ENCODE results near the gene NHLRC1.

NHLRC1 gene

DNA sequence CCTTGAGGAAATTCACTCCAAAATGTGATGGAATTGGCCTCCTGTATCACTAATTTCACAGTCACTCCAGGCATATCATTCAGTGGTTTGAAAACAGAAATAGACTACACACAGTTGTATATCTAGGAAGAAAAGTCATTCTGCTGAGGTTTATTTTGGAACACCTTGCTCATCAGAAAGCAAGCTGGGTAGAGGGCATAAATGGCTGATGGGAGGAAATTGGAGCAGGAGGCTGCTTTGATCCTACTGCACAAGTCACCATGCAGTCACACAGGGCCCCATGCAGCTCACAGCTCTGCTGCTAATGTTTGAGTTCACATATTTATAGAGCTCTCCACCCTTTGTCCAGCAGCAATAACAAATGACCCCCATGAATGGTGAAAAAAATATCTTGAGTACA lies 12.3 kb downstream of the NHLRC1 start:
- no peak for TF ChIP-seq EZH2phosphoT487 (conservative IDR thresholded peaks at IDR 0.05; ENCODE audit: low read length)
- Histone ChIP-seq H3K27me3 (ENCODE audit: low read length) (peaks cover 4% of the 10 kb centered on the region; the same call in 1 of the 2 replicates), H4K20me1 (ENCODE audit: low read depth, low read length) (no peaks in the 10 kb centered on the region), H3K4me3 (ENCODE audit: insufficient read depth, low read length, poor library complexity, severe bottlenecking) (no peak overlapping the region), H3K36me3 (ENCODE audit: low read length) (no peaks in the 10 kb centered on the region), H2AFZ (ENCODE audit: low read depth, low read length, severe bottlenecking) (no peak overlapping the region), H3K9ac (ENCODE audit: low read length) (no peak overlapping the region), H3K4me2 (ENCODE audit: low read depth, low read length, poor library complexity, severe bottlenecking) (no peak overlapping the region), H3K27ac (ENCODE audit: low read depth, low read length) (no peak overlapping the region), H3F3A (ENCODE audit: insufficient read depth) (no peaks in the 10 kb centered on the region), H3K9me2 (replicated peaks; ENCODE audit: insufficient read depth, low read length) (no peaks in the 10 kb centered on the region), H3K79me2 (ENCODE audit: insufficient read depth, low read length) (no peaks in the 10 kb centered on the region), H3K9me3 (ENCODE audit: insufficient read depth, low read length) (peaks cover 6% of the 10 kb centered on the region)

DNA sequence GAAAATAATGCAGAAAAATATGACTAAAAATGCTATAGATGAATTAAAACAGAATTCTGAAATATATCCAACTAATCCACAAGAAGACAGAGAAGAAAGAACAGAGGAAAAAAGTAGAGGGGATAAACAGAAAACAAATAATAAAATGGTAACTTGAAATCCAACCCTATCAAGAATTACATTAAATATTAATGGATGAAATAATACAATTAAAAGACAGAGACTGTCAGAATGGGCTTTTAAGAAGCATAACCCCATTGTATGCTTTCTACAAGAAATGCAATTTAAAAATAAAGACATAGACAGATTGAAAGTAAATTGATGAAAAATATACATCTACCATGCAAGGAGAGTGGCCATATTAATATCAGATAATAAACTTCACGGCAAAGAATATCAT lies 15.4 kb downstream of the NHLRC1 start:
- Histone ChIP-seq H3K9ac (ENCODE audit: low read length) (no peak overlapping the region), H3K9me3 (ENCODE audit: insufficient read depth, low read length) (peaks cover 6% of the 10 kb centered on the region), H4K20me1 (ENCODE audit: low read depth, low read length) (no peaks in the 10 kb centered on the region), H3K79me2 (ENCODE audit: insufficient read depth, low read length) (no peaks in the 10 kb centered on the region), H3K27me3 (ENCODE audit: low read length) (peaks cover 4% of the 10 kb centered on the region; the same call in 1 of the 2 replicates), H3F3A (ENCODE audit: insufficient read depth) (no peaks in the 10 kb centered on the region), H3K9me2 (replicated peaks; ENCODE audit: insufficient read depth, low read length) (no peaks in the 10 kb centered on the region), H3K4me3 (ENCODE audit: insufficient read depth, low read length, poor library complexity, severe bottlenecking) (no peak overlapping the region), H2AFZ (ENCODE audit: low read depth, low read length, severe bottlenecking) (no peak overlapping the region), H3K4me2 (ENCODE audit: low read depth, low read length, poor library complexity, severe bottlenecking) (no peak overlapping the region), H3K36me3 (ENCODE audit: low read length) (no peaks in the 10 kb centered on the region), H3K27ac (ENCODE audit: low read depth, low read length) (no peak overlapping the region)
- no peak for TF ChIP-seq EZH2phosphoT487 (conservative IDR thresholded peaks at IDR 0.05; ENCODE audit: low read length)
- TF ChIP-seq, protein P1, sequence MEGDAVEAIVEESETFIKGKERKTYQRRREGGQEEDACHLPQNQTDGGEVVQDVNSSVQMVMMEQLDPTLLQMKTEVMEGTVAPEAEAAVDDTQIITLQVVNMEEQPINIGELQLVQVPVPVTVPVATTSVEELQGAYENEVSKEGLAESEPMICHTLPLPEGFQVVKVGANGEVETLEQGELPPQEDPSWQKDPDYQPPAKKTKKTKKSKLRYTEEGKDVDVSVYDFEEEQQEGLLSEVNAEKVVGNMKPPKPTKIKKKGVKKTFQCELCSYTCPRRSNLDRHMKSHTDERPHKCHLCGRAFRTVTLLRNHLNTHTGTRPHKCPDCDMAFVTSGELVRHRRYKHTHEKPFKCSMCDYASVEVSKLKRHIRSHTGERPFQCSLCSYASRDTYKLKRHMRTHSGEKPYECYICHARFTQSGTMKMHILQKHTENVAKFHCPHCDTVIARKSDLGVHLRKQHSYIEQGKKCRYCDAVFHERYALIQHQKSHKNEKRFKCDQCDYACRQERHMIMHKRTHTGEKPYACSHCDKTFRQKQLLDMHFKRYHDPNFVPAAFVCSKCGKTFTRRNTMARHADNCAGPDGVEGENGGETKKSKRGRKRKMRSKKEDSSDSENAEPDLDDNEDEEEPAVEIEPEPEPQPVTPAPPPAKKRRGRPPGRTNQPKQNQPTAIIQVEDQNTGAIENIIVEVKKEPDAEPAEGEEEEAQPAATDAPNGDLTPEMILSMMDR (IDR thresholded peaks at IDR 0.05; ENCODE audit: insufficient read depth, low read length, poor library complexity, severe bottlenecking) = no peak

DNA sequence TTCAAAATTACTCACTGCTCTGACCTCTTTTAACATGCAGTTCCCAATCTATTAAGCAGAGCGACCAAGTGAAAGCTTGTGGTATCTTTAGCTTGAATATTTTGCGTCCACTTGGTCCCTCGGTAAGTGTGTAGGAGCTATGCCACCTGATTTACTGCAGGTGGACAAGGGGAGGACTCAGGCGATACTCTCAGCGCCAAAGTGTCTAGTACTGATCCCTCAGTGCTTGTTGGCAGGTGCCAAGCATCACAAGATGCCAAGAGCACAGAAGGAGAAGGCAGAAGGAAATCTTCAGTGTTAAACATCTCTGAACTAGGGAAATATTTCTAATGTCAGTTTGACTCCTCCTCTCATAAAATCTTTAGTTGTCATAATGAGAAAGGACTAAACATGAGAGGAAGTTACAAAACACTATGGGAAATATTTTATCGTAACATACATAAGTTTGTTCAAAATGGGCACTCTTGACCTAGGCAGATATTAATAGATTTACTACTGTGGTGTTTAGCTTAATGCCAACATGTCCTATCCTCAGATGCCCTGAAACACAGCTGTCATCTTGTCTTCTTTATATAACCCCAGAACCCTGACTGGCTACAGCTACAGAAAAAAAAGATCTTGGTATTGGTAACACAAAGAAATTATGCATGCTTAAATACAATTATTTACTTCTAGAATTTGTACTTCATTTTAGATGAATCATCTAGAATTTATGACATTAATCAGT lies 19.5 kb downstream of the NHLRC1 start:
- Histone ChIP-seq H3K4me3 (ENCODE audit: insufficient read depth, low read length, poor library complexity, severe bottlenecking) (no peak overlapping the region), H3K9me3 (ENCODE audit: insufficient read depth, low read length) (peaks cover 6% of the 10 kb centered on the region), H2AFZ (ENCODE audit: low read depth, low read length, severe bottlenecking) (no peak overlapping the region), H3K27me3 (ENCODE audit: low read length) (peaks cover 4% of the 10 kb centered on the region; the same call in 1 of the 2 replicates), H3K79me2 (ENCODE audit: insufficient read depth, low read length) (no peaks in the 10 kb centered on the region), H3K9me2 (replicated peaks; ENCODE audit: insufficient read depth, low read length) (no peaks in the 10 kb centered on the region), H3K36me3 (ENCODE audit: low read length) (no peaks in the 10 kb centered on the region), H3K9ac (ENCODE audit: low read length) (no peak overlapping the region), H3F3A (ENCODE audit: insufficient read depth) (no peaks in the 10 kb centered on the region), H3K4me2 (ENCODE audit: low read depth, low read length, poor library complexity, severe bottlenecking) (no peak overlapping the region), H3K27ac (ENCODE audit: low read depth, low read length) (no peak overlapping the region), H4K20me1 (ENCODE audit: low read depth, low read length) (no peaks in the 10 kb centered on the region)
- TF ChIP-seq EZH2phosphoT487 (conservative IDR thresholded peaks at IDR 0.05; ENCODE audit: low read length) = no peak
- TF ChIP-seq, protein P1 (IDR thresholded peaks at IDR 0.05; ENCODE audit: insufficient read depth, low read length, poor library complexity, severe bottlenecking) = no peak

DNA sequence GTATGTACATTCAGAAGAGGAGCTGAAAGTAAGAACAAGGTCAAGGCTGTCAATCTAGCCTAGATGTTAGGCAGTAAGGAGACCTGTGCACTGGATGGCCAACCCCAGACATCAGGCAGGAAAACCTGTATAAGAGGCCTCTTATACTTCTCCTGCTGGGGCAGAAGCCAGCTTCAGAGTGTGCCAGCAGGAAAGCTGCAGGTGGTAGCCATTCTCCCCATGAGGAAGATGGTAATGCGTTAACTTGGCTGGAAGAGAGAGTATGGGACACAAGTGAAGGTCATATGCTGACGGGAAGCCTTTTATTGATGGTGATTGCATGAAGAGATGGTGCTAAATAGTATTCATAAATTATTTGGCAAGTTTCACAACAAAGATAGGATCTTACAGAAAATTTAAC lies 20.6 kb downstream of the NHLRC1 start:
- Histone ChIP-seq H3K4me2 (ENCODE audit: low read depth, low read length, poor library complexity, severe bottlenecking) (no peak overlapping the region), H3K4me3 (ENCODE audit: insufficient read depth, low read length, poor library complexity, severe bottlenecking) (no peak overlapping the region), H3K9ac (ENCODE audit: low read length) (no peak overlapping the region), H3K36me3 (ENCODE audit: low read length) (no peaks in the 10 kb centered on the region), H3K79me2 (ENCODE audit: insufficient read depth, low read length) (no peaks in the 10 kb centered on the region), H3K9me3 (ENCODE audit: insufficient read depth, low read length) (0 out of 2 replicates have a peak, but pooled peaks cover under 1% of the 10 kb centered on the region), H3F3A (ENCODE audit: insufficient read depth) (no peaks in the 10 kb centered on the region), H3K27ac (ENCODE audit: low read depth, low read length) (no peak overlapping the region), H3K9me2 (replicated peaks; ENCODE audit: insufficient read depth, low read length) (no peaks in the 10 kb centered on the region), H2AFZ (ENCODE audit: low read depth, low read length, severe bottlenecking) (no peak overlapping the region), H3K27me3 (ENCODE audit: low read length) (no peaks in the 10 kb centered on the region), H4K20me1 (ENCODE audit: low read depth, low read length) (no peaks in the 10 kb centered on the region)
- TF ChIP-seq, protein P1 (IDR thresholded peaks at IDR 0.05; ENCODE audit: insufficient read depth, low read length, poor library complexity, severe bottlenecking) = no peak
- no peak for TF ChIP-seq EZH2phosphoT487 (conservative IDR thresholded peaks at IDR 0.05; ENCODE audit: low read length)
